K562 (cell line): Measurements from ENCODE around the gene SNIP1. TPM values are rescaled to one million over a fixed set of nuclear protein-coding genes. Genes with fewer than 3 reads are reported as not detected.
A peak's percentile ranks its signal among the peaks of the same experiment; 100 is the strongest.

Experiments used
- NUFIP1 ChIP-seq: fragments of 450-650 bp; IDR thresholded peaks from 2 replicates; pipeline ENCODE4 v1.6.1; 2018; ENCODE audit not compliant: partially characterized antibody
- PKNOX1 ChIP-seq: fragments of 450-650 bp; IDR thresholded peaks from 2 replicates; pipeline ENCODE4 v1.6.1; 2016
- PRDM10 ChIP-seq: fragments of 450-650 bp; IDR thresholded peaks from 2 replicates; pipeline ENCODE4 v1.6.1; 2018; ENCODE audit not compliant: partially characterized antibody
- TBL1XR1 ChIP-seq, 2 experiments: IDR thresholded peaks; 2 replicates each; pipeline ENCODE4 v1.6.1; 2012; ENCODE audit warnings: improper control_type of control experiment in 2 of 2, low read length in 2 of 2, mild to moderate bottlenecking in 1 of 2
- ZNF197 ChIP-seq: fragments of 200-800 bp; sonication (Bioruptor generic); IDR thresholded peaks from 2 replicates; pipeline ENCODE4 v1.6.1; 2016; ENCODE audit warnings: low read depth, missing genetic modification characterization, missing compliant biosample characterization
- ZNF318 ChIP-seq, 2 experiments: fragments of 450-650 bp; IDR thresholded peaks; 2 replicates each; pipeline ENCODE4 v1.6.1; 2016; ENCODE audit warnings: mild to moderate bottlenecking in 2 of 2, borderline replicate concordance in 1 of 2, low read depth in 1 of 2, moderate library complexity in 1 of 2
- polyA plus RNA-seq, 8 experiments: library from polyadenylated mRNA; depleted of rRNA in 4 of 8; stranded (reverse) in 5 of 8; unstranded in 3 of 8; fragments of >200 nt; fragmentation: Nextera tagmentation in 2 of 8; fragmentation: Illumina TruSeq in 1 of 8; extraction: Ambion mirVana in 2 of 8; extraction: Trizol in 1 of 8; gene quantifications; 2 replicates each; pipeline versions ENCODE4 v1.2.1 to v1.2.3, GENCODE V29; 2011 to 2014; ENCODE audit warnings: inconsistent platforms in 1 of 8, missing spikeins in 1 of 8
- total RNA-seq, 7 experiments: library from RNA; depleted of rRNA in 6 of 7; stranded (reverse); fragments of >200 nt in 6 of 7; fragmentation: Illumina TruSeq in 2 of 7; extraction: Trizol in 2 of 7; gene quantifications; 2 replicates each; pipeline versions ENCODE4 v1.2.1 to v1.2.3, GENCODE V29; 2011 to 2021; ENCODE audit warnings: low replicate concordance in 1 of 7

SNIP1 gene
- total and polyA plus RNA-seq, 9 of the 15 experiments (the other 6 are each of a cell fraction or from before 2014, with no cell fraction given), result 2.9 to 25.9 (median 14.6) TPM

GRCh38 chr1:37514350-37515184, 39.5 kb downstream of the SNIP1 start, which contains the start of gene MEAF6 (continued):
- TF ChIP-seq ZNF318 (IDR thresholded peaks at IDR 0.05; ENCODE audit: borderline replicate concordance in 1 of 2, low read depth in 1 of 2) (no peak), TBL1XR1 (IDR thresholded peaks at IDR 0.05; ENCODE audit: low read length in 2 of 2) (0 out of 4 replicates have a peak, but pooled peaks of 1 of the 2 experiments have one; percentile 25), PKNOX1 (no peak), PRDM10 (no peak), NUFIP1 (no peak), ZNF197 (CRISPR knock-in tag) (no peak)
